Kidney (tissue), 14 donors: Measurements from ENCODE around the gene SLC5A5. TPM values are rescaled to one million over a fixed set of nuclear protein-coding genes. Genes with fewer than 3 reads are reported as not detected.
A peak's percentile ranks its signal among the peaks of the same experiment; 100 is the strongest.

Experiments used
- DNase-seq, 5 donors: peaks; one replicate each; pipeline ENCODE4 v3.0.0-alpha.2; 2013 to 2020
- FAIRE-seq: peaks from 2 replicates; lab custom pipeline; 2012; peaks lifted over from hg19 to GRCh38; lab: Jason Lieb, UNC
- H3K27ac ChIP-seq, 2 donors: one replicate each; pipeline ENCODE4 v1.7.0; 2013; ENCODE audit warnings: low read depth in 2 of 2, low read length in 2 of 2, inconsistent platforms in 1 of 2
- H3K27me3 ChIP-seq: one replicate; pipeline ENCODE4 v1.7.1; 2013; ENCODE audit warnings: low read length, inconsistent platforms; ENCODE audit not compliant: control insufficient read depth, insufficient read depth
- H3K36me3 ChIP-seq, 3 donors: one replicate each; pipeline versions ENCODE4 v1.7.0 to v1.7.1; 2013; ENCODE audit warnings: low read length in 3 of 3, control low read depth in 1 of 3, inconsistent platforms in 1 of 3; ENCODE audit not compliant: insufficient read depth in 3 of 3, control insufficient read depth in 2 of 3
- H3K4me1 ChIP-seq, 3 donors: one replicate each; pipeline versions ENCODE4 v1.7.0 to v1.7.1; 2013; ENCODE audit warnings: low read length in 3 of 3, inconsistent platforms in 1 of 3, low read depth in 1 of 3; ENCODE audit not compliant: control insufficient read depth in 2 of 3, insufficient read depth in 2 of 3
- H3K4me3 ChIP-seq, 3 donors: one replicate each; pipeline versions ENCODE4 v1.7.0 to v1.8.1; 2013; ENCODE audit warnings: low read length in 3 of 3, control low read depth in 1 of 3, inconsistent platforms in 1 of 3
- H3K9ac ChIP-seq, 3 donors: one replicate each; pipeline versions ENCODE4 v1.7.0 to v1.7.1; 2013; ENCODE audit warnings: low read length in 3 of 3, control low read depth in 1 of 3, inconsistent platforms in 1 of 3
- H3K9me3 ChIP-seq, 3 donors: one replicate each; pipeline versions ENCODE4 v1.7.0 to v1.7.1; 2013; ENCODE audit warnings: low read length in 3 of 3, control low read depth in 1 of 3, inconsistent platforms in 1 of 3; ENCODE audit not compliant: control insufficient read depth in 2 of 3, insufficient read depth in 1 of 3
- CTCF ChIP-seq: IDR thresholded peaks from 3 replicates; pipeline ENCODE4 v1.5.1; 2012; ENCODE audit warnings: mild to moderate bottlenecking, moderate library complexity, borderline replicate concordance; ENCODE audit not compliant: insufficient read depth; ENCODE audit errors: extremely low read depth
- intact Hi-C: fragments of 100-400 bp; cut with DNase I; formaldehyde crosslinking; loops from one replicate; pipeline ENCODE4 v1.11.1; 2022
- polyA plus RNA-seq: library from polyadenylated mRNA; stranded (reverse); fragments of 350-450 nt; fragmentation: Illumina TruSeq; extraction: RNeasy Lipid Tissue Mini Kit (QIAGEN cat#74804); gene quantifications from one replicate; pipeline ENCODE4 v1.2.3, GENCODE V29; 2014; ENCODE audit warnings: low read depth, low replicate concordance; ENCODE audit not compliant: insufficient read depth
- total RNA-seq: library from RNA; stranded (reverse); fragmentation: NEBNext Ultra II Directional; extraction: Animal tissue kit (Norgen Biotek cat#: 25700); gene quantifications from one replicate; pipeline ENCODE4 v1.2.1, GENCODE V29; 2021
- donor health status: control.
- donor health status: control.
- donor health status: control.
- donor health status: control.
- donor health status: control.
- donor health status: DM: yes; HTN: yes; CAD: no.
- donor health status: Normal renal cell carcinoma (clear cell type).

The SLC5A5 gene
- total and polyA plus RNA-seq, 2 donors from 2014 or later = 0.16 TPM; not detected in 1

GRCh38 chr19:17843908-17844490, 27.7 kb upstream of the SLC5A5 start:
- FAIRE-seq = no peak

GRCh38 chr19:17846146-17846545, 25.6 kb upstream of the SLC5A5 start:
- no peak overlapping the region for H3K4me3 ChIP-seq
- peaks cover 0 to 5% (median 0%) of the 10 kb centered on the region in 3 donors for H3K4me1 ChIP-seq
- intact Hi-C loops = no loop called here
- no peak for TF ChIP-seq CTCF
- FAIRE-seq (no peak), DNase-seq (no peak)
- H3K27ac ChIP-seq = no peak overlapping the region
- no peaks in the 10 kb centered on the region for H3K9me3 ChIP-seq
- H3K9ac ChIP-seq = no peak overlapping the region
- no peaks in the 10 kb centered on the region for H3K27me3 ChIP-seq
- H3K36me3 ChIP-seq = no peaks in the 10 kb centered on the region

More at GRCh38 chr19:17843908-17844490, 27.7 kb upstream of the SLC5A5 start:
- Histone ChIP-seq H3K9me3 (no peaks in the 10 kb centered on the region), H3K27me3 (no peaks in the 10 kb centered on the region), H3K4me3 (no peak overlapping the region), H3K4me1 (peaks cover 0 to 2% (median 0%) of the 10 kb centered on the region in 3 donors), H3K27ac (no peak overlapping the region), H3K36me3 (no peaks in the 10 kb centered on the region), H3K9ac (no peak overlapping the region)
- no peak for TF ChIP-seq CTCF
- intact Hi-C loops = no loop called here
- no peak for DNase-seq

GRCh38 chr19:17847538-17848366, 24.0 kb upstream of the SLC5A5 start, which contains the start of gene JAK3:
TSS of gene JAK3 (minus strand) at chr19:17847982. CDS start at chr19:17844417, 3,565 bp downstream.
- no peak for TF ChIP-seq CTCF
- DNase-seq (peak; percentile 89 to 93 (median 92)), FAIRE-seq (no peak)
- Histone ChIP-seq H3K27me3 (no peaks in the 10 kb centered on the region), H3K27ac (peak within 1 kb of the TSS; percentile 57 to 62), H3K9ac (no peak within 1 kb of the TSS), H3K36me3 (no peaks in the 10 kb centered on the region), H3K9me3 (no peaks in the 10 kb centered on the region), H3K4me3 (peak within 1 kb of the TSS in 1 of 3 donors; percentile 1), H3K4me1 (peaks cover 0 to 3% (median 0%) of the 10 kb centered on the region in 3 donors)
- intact Hi-C loops = no loop called here
